Activated naive CD4-positive, alpha-beta T cell treated with anti-CD3 and anti-CD28 coated beads, Interleukin-2, amount 50 U/mL, for 16 hours (primary cell): Measurements from ENCODE around the gene HBB.
"Not testable (repeated sequence)": the region's sequence is repeated elsewhere in the genome, so short reads cannot be mapped to it uniquely, and the experiment has no call there.

Source experiments
- DNase-seq: peaks from one replicate; pipeline ENCODE4 v3.0.0-alpha.2; 2020

HBB gene

DNA sequence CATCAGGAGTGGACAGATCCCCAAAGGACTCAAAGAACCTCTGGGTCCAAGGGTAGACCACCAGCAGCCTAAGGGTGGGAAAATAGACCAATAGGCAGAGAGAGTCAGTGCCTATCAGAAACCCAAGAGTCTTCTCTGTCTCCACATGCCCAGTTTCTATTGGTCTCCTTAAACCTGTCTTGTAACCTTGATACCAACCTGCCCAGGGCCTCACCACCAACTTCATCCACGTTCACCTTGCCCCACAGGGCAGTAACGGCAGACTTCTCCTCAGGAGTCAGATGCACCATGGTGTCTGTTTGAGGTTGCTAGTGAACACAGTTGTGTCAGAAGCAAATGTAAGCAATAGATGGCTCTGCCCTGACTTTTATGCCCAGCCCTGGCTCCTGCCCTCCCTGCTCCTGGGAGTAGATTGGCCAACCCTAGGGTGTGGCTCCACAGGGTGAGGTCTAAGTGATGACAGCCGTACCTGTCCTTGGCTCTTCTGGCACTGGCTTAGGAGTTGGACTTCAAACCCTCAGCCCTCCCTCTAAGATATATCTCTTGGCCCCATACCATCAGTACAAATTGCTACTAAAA lies at the start of gene HBB:
HBB (minus strand) TSS at position 340 of the 579 bp plus-strand sequence; CDS start at position 290, 50 bp downstream.
- no peak for DNase-seq

DNA sequence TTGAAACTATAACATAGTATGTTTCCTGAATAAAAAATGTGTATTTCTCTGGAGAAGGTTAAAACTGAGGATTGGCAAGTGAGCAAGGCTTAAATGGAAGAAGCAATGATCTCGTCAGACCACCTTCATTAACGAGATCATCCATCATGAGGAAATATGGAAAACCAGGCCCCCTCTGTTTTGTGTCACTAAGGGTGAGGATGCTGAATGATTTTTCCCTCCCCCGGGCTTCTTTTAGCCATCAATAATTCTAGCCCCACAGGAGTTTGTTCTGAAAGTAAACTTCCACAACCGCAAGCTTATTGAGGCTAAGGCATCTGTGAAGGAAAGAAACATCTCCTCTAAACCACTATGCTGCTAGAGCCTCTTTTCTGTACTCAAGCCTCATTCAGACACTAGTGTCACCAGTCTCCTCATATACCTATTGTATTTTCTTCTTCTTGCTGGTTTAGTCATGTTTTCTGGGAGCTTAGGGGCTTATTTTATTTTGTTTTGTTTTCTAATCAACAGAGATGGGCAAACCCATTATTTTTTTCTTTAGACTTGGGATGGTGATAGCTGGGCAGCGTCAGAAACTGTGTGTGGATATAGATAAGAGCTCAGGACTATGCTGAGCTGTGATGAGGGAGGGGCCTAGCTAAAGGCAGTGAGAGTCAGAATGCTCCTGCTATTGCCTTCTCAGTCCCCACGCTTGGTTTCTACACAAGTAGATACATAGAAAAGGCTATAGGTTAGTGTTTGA lies 48.7 kb upstream of the HBB start:
- DNase-seq: no peak

GRCh38 chr11:5274395-5274794 lies 47.5 kb upstream of the HBB start:
- no peak for DNase-seq

- DNase-seq: no peak
Observed at GRCh38 chr11:5272395-5273017, 45.6 kb upstream of the HBB start.

DNA sequence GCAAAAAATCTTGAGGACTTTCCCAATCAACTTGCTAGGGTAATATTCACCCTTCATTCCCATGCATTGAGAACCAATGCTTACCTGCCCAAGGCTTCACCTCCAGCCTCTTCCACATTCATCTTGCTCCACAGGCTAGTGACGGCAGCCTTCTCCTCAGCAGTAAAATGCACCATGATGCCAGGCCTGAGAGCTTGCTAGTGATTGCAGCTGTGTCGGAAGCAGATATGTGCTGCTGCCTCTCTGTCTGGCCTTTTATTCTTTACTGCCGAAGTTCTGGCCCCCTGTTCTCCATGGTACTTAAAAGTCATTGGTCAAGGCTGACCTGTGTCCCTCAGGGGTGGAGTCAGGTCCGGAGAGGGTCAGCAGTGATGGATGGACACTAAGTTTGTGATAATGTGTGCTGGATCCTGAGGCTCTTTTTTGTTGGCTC lies 42.9 kb upstream of the HBB start, which contains the start of gene HBE1:
HBE1 (minus strand) TSS at position 231 of the 433 bp plus-strand sequence; CDS start at position 176, 55 bp downstream.
- no peak for DNase-seq

- no peak for DNase-seq
Observed at GRCh38 chr11:5267033-5267563, 40.2 kb upstream of the HBB start.

- DNase-seq: no peak
Observed at GRCh38 chr11:5266609-5267008, 39.7 kb upstream of the HBB start.

DNA sequence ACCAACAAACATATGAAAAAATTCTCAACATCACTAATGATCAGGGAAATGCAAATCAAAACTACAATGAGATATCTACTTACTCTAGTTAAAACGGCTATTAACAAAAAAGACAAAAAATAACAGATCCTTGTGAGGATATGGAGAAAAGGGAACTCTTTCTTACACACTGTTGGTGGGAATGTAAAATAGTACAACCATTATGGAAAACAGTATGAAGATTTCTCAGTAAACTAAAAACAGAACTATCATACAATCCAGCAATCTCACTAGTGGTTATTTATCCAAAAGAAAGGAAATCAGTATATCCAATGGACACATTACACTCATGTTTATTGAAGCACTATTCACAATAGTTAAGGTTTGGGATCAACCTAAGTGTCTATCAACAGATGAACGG lies 39.0 kb upstream of the HBB start:
- DNase-seq: no peak

GRCh38 chr11:5258543-5259262 lies 31.8 kb upstream of the HBB start:
- no peak for DNase-seq

- no peak for DNase-seq
Observed at GRCh38 chr11:5257296-5257695, 30.4 kb upstream of the HBB start.

DNA sequence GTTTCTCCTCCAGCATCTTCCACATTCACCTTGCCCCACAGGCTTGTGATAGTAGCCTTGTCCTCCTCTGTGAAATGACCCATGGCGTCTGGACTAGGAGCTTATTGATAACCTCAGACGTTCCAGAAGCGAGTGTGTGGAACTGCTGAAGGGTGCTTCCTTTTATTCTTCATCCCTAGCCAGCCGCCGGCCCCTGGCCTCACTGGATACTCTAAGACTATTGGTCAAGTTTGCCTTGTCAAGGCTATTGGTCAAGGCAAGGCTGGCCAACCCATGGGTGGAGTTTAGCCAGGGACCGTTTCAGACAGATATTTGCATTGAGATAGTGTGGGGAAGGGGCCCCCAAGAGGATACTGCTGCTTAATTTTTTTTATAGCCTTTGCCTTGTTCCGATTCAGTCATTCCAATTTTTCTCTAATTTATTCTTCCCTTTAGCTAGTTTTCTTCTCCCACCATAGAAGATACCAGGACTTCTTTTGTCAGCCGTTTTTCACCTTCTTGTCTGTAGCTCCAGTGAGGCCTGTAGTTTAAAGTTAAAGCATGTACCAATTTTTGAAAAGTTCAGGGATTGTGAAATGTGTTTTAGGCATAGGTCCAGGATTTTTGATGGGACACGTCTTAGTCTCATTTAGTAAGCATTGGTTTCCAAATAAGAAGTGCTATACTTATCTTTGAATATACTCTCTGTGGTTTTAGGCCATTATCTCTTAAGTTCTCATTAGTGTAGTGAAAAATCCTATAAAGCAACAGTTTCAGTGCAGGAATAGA lies 28.0 kb upstream of the HBB start, which contains the start of gene HBG2:
HBG2 (minus strand) TSS at position 136 of the 768 bp plus-strand sequence; CDS start at position 83, 53 bp downstream.
- DNase-seq: not testable (repeated sequence)

- not testable (repeated sequence) for DNase-seq
Observed at GRCh38 chr11:5254023-5254422, 27.2 kb upstream of the HBB start.

DNA sequence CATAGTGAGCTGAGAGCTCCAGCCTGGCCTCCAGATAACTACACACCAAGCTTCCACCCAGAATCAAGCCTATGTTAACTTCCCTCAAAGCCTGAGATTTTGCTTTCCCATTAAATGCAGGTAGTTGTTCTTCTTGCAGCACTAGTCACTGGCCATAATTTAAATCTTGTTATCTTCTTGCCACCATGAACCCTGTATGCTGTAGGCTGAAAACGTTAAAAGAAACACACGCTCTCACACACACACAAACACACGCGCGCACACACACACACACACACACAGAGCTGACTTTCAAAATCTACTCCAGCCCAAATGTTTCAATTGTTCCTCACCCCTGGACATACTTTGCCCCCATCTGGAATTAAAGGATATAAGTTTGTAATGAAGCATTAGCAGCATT lies 26.6 kb upstream of the HBB start:
- DNase-seq: not testable (repeated sequence)

GRCh38 chr11:5252919-5253265 lies 26.0 kb upstream of the HBB start:
- no peak for DNase-seq

DNA sequence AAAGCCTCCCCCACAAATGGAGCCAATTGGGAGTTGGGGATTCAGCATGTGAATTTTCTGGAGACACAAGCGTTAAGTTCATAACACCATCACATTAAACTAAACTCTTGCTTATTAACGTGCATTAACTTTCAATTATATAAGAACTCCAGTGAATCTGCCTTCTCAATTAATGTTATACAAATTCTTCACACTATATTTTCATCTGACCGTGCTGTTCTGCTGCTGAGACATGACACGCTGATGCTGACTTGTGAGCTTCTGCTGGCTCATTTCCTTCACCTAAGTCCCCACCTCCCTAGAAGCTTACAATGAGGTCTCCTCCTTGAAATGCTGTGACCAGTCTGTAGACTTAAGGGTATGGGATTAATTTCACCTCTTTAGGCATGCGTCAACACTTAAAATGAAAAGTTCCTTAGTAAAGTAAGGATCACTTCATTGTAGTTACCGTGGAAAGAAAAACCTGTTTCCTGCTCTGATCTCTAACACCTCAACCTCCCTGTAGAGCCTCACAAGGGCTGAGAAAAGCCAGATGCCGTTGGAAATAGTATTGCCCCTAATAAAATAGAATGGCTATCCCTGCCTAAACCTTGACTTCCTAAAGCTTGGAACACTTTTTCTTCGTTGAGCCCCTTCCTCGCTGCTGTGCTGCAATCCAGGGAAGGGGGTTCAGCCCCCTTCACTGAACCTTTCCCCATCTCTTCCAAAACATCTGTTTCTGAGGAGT lies 25.5 kb upstream of the HBB start:
- DNase-seq: no peak

- no peak for DNase-seq
Observed at GRCh38 chr11:5251746-5252145, 24.9 kb upstream of the HBB start.

GRCh38 chr11:5250543-5251204 lies 23.8 kb upstream of the HBB start:
- DNase-seq: no peak

DNA sequence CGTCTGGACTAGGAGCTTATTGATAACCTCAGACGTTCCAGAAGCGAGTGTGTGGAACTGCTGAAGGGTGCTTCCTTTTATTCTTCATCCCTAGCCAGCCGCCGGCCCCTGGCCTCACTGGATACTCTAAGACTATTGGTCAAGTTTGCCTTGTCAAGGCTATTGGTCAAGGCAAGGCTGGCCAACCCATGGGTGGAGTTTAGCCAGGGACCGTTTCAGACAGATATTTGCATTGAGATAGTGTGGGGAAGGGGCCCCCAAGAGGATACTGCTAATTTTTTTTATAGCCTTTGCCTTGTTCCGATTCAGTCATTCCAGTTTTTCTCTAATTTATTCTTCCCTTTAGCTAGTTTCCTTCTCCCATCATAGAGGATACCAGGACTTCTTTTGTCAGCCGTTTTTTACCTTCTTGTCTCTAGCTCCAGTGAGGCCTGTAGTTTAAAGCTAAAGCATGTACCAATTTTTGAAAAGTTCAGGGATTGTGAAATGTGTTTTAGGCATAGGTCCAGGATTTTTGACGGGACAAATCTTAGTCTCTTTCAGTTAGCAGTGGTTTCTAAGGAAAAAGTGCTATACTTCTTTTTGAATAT lies 23.0 kb upstream of the HBB start, which contains the start of gene HBG1:
HBG1 (minus strand) TSS at position 51 of the 590 bp plus-strand sequence. CDS start 53 bp downstream, outside the sequence.
- DNase-seq: not testable (repeated sequence)

DNA sequence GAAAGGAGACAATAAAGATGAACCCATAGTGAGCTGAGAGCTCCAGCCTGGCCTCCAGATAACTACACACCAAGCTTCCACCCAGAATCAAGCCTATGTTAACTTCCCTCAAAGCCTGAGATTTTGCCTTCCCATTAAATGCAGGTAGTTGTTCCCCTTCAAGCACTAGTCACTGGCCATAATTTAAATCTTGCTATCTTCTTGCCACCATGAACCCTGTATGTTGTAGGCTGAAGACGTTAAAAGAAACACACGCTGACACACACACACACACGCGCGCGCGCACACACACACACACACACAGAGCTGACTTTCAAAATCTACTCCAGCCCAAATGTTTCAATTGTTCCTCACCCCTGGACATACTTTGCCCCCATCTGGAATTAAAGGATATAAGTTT lies 21.6 kb upstream of the HBB start:
- not testable (repeated sequence) for DNase-seq

- no peak for DNase-seq
Observed at GRCh38 chr11:5247472-5248192, 20.8 kb upstream of the HBB start.
